GM21390 (cell line): ENCODE results near the gene TWIST1.

ENCODE experiments used
- ATAC-seq: cut with Tn5 transposase; IDR thresholded peaks from one replicate; pipeline ENCODE4 v1.9.1; 2021; ENCODE audit not compliant: unreplicated experiment

The TWIST1 gene

GRCh38 chr7:19117091-19117869, at the start of gene TWIST1:
TWIST1 (minus strand) TSS chr7:19117636; CDS start chr7:19117321, 315 bp downstream.
- peak; percentile 51 for ATAC-seq

GRCh38 chr7:19161671-19162070, 44.2 kb upstream of the TWIST1 start:
- no peak for ATAC-seq

- no peak for ATAC-seq
Measured at GRCh38 chr7:19146699-19147098, 29.3 kb upstream of the TWIST1 start.

GRCh38 chr7:19145434-19146115, 28.1 kb upstream of the TWIST1 start:
- ATAC-seq = no peak

GRCh38 chr7:19144661-19145433, 27.4 kb upstream of the TWIST1 start, which contains the start of gene FERD3L:
FERD3L (minus strand) TSS chr7:19145421; CDS start chr7:19145362, 59 bp downstream.
- no peak for ATAC-seq

GRCh38 chr7:19143881-19144574, 26.6 kb upstream of the TWIST1 start:
- ATAC-seq = no peak

GRCh38 chr7:19139706-19140327, 22.4 kb upstream of the TWIST1 start:
- ATAC-seq = no peak

- no peak for ATAC-seq
Measured at GRCh38 chr7:19133886-19134285, 16.4 kb upstream of the TWIST1 start.

- ATAC-seq = no peak
Measured at GRCh38 chr7:19133390-19133789, 16.0 kb upstream of the TWIST1 start.

- ATAC-seq = no peak
Measured at GRCh38 chr7:19128856-19129255, 11.4 kb upstream of the TWIST1 start.

- no peak for ATAC-seq
Measured at GRCh38 chr7:19121977-19122588, 4.6 kb upstream of the TWIST1 start.

- no peak for ATAC-seq
Measured at GRCh38 chr7:19119870-19120486, 2.5 kb upstream of the TWIST1 start.

GRCh38 chr7:19119372-19119771, 1.9 kb upstream of the TWIST1 start:
- no peak for ATAC-seq

GRCh38 chr7:19118636-19119371, 1.4 kb upstream of the TWIST1 start:
- ATAC-seq = no peak

- ATAC-seq = no peak
Measured at GRCh38 chr7:19117870-19118608, 603 bp upstream of the TWIST1 start.

- ATAC-seq = peak; percentile 33
Measured at GRCh38 chr7:19116121-19117090, 1.0 kb downstream of the TWIST1 start.

GRCh38 chr7:19114551-19114855, 2.9 kb downstream of the TWIST1 start:
- no peak for ATAC-seq
